ENCODE results near the gene KIF21A.

KIF21A gene

DNA sequence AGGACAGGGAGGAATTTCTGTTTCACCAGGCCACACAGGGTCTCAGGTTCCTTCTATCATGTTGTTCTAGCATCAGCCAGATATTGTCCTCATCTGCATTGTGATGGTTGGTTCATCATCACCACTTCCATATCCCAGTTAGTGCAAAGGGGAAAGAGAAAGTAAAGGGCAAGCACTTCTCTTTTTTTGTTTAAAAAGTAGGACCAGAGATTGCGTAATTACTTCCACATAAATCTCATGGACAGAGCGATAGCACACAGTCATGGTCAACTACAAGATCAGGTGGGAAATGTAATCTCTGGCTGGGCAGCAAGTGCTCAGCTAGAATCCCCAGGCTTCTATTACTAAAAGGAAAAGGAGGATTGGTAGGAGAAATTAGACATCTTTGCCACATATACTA, 155.1 kb downstream of the KIF21A start:
- TF ChIP-seq, protein P1, sequence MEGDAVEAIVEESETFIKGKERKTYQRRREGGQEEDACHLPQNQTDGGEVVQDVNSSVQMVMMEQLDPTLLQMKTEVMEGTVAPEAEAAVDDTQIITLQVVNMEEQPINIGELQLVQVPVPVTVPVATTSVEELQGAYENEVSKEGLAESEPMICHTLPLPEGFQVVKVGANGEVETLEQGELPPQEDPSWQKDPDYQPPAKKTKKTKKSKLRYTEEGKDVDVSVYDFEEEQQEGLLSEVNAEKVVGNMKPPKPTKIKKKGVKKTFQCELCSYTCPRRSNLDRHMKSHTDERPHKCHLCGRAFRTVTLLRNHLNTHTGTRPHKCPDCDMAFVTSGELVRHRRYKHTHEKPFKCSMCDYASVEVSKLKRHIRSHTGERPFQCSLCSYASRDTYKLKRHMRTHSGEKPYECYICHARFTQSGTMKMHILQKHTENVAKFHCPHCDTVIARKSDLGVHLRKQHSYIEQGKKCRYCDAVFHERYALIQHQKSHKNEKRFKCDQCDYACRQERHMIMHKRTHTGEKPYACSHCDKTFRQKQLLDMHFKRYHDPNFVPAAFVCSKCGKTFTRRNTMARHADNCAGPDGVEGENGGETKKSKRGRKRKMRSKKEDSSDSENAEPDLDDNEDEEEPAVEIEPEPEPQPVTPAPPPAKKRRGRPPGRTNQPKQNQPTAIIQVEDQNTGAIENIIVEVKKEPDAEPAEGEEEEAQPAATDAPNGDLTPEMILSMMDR (conservative IDR thresholded peaks at IDR 0.05; ENCODE audit: low read depth, low read length), result no peak
- no peak for DNase-seq (ENCODE audit: low read depth)
- no peak overlapping the region for H3K4me3 ChIP-seq (ENCODE audit: low read depth, low read length)

DNA sequence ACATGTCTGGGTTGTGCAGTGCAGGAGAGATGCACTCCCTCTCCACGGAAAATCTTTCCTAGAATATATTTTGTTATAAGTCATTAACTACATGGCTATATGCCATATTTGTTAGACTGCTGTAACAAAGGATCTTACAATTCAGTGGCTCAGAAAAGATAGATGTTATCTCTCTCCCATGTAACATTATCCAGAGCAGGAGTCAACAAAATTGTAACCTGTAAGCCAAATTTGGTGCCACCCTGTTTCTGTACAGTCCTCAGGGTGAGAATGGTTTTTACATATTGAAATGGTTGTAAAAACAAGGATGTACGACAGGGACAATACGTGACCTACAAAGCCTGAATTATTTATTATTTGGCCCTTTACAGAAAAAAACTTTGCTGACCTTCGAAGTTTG, 155.5 kb downstream of the KIF21A start:
- DNase-seq (ENCODE audit: low read depth), result no peak
- TF ChIP-seq, protein P1 (conservative IDR thresholded peaks at IDR 0.05; ENCODE audit: low read depth, low read length), result no peak

DNA sequence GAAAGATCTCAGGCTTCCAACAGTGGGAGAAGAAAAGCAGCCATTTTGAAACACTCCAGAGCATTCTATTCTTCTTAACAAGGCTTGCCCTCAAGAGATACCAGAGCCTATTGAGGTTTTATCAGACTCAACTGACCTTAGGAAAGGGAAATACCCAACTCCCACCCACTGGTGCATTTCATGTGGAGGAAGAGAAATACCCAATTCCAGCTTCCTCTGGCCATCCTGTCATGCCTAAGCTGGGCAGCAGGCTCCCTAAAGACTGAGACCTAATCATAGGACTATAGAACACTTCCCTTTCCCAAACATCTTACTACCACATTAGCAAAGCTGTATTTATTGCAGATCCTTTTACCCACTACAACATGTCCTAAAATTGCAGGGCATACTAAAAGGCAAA, 164.5 kb downstream of the KIF21A start:
- H3K4me3 ChIP-seq (ENCODE audit: low read depth, low read length), result no peak overlapping the region
- TF ChIP-seq, protein P1 (conservative IDR thresholded peaks at IDR 0.05; ENCODE audit: low read depth, low read length), result no peak
- DNase-seq (ENCODE audit: low read depth), result no peak

More for the DNA sequence above, 155.5 kb downstream of the KIF21A start:
- no peak overlapping the region for H3K4me3 ChIP-seq (ENCODE audit: low read depth, low read length)

DNA sequence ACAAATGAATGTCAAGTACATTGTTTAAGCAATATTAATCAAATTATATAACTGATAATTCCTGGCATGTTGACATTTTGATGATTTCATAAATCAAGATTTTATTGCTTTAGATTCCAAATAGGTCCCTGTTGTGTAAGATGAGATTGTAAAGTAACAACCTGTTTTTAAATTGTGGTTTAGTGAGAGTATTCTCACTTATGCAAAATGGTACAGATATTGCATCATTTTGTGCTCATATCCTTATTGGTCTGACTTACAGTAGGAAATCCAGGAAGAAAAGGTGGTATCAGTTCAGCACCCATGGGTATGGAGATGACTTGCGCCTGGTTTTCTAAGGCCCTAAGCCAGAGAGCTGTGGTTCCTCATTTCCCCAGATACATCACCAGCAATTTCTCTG, 165.5 kb downstream of the KIF21A start:
- no peak for DNase-seq (ENCODE audit: low read depth)
- no peak overlapping the region for H3K4me3 ChIP-seq (ENCODE audit: low read depth, low read length)
- TF ChIP-seq, protein P1 (conservative IDR thresholded peaks at IDR 0.05; ENCODE audit: low read depth, low read length), result no peak

DNA sequence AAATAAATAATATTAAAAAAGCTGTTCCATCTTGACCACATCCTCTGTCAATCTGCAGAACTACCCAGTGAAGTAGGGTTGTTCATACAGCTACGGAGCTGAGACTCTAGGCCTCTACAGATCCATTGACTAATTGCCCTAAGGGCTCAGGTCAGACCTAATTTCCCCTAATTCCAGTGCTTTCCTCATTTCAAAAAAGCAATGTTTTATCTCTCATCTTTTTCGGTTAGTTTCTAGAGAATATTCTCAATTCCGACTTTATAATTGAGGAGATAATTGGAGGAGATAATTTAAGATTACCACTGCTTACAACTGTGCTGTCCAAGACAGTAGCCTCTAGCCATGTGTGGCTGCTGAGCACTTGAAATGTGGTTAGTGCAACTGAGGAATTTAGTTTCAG, 167.1 kb downstream of the KIF21A start:
- H3K4me3 ChIP-seq (ENCODE audit: low read depth, low read length), result no peak overlapping the region
- TF ChIP-seq, protein P1 (conservative IDR thresholded peaks at IDR 0.05; ENCODE audit: low read depth, low read length), result no peak
- DNase-seq (ENCODE audit: low read depth), result no peak

DNA sequence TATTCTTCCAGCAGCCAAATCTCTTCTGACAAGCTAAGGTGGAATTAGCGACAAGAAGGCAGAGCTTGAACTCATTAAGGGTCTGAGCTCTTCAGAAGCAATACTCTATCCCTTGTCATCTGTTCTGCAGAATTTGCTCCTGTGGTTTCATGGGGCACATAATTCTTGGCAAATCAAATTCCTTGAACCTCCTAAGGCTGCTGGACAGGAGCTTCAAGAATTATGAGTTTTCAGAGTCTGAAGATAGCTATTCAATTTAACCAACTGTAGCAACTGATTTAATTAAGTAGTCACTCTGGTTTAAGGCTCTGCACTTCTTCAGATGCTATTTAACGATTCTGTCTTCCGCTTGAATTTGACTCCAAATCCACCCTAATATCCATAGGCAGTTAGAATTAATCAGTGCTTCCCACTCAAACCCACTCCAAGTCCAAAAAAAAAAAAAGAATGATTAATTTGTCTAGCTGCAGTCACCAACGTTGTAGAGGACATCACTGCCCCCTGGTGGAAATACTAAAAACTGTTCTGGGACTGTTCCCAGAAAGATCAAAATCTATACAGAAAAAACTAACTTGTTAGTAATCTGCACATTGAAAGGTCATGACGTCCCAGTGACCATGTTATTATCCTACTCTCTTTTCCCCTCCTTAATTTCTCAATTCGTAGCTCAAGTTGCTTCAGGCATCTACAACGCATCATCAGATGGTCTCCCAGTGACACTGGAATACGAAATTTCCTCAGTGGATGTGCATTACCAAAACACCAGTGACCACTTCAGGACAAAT, 169.9 kb downstream of the KIF21A start:
- peak; percentile 55 for DNase-seq (ENCODE audit: low read depth)
- TF ChIP-seq, protein P1 (conservative IDR thresholded peaks at IDR 0.05; ENCODE audit: low read depth, low read length), result peak; percentile 68
- H3K4me3 ChIP-seq (ENCODE audit: low read depth, low read length), result no peak overlapping the region

DNA sequence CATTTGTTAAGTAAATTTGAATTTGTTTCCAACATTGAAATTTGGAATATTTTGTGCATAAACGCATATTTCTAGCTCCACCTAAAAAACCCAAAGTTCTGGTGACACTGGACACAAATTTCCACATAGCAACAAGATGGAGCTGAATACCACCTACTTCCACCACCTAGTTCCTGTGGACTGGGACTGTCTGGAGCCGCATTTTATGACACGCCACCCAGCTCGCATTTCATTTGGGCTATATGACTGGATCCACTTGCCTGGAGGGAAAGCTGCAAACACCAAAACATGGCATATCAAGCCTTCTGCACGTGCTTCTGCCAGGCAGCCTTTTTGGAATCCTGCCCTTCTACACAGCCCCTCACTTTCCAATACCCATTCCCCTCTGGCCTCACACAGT, 173.4 kb downstream of the KIF21A start:
- no peak overlapping the region for H3K4me3 ChIP-seq (ENCODE audit: low read depth, low read length)
- no peak for DNase-seq (ENCODE audit: low read depth)
- TF ChIP-seq, protein P1 (conservative IDR thresholded peaks at IDR 0.05; ENCODE audit: low read depth, low read length), result no peak
